GM11168 (cell line): ENCODE results near the gene DHX58.
"Not testable (repeated sequence)": the region's sequence is repeated elsewhere in the genome, so short reads cannot be mapped to it uniquely, and the experiment has no call there.

Experiments used
- in situ Hi-C: fragments of 300-500 bp; cut with MboI; formaldehyde crosslinking; loops from one replicate; pipeline ENCODE4 v1.12.0; 2022; ENCODE audit warnings: low sequenced_read_pairs; ENCODE audit not compliant: unreplicated experiment

The DHX58 gene

DNA sequence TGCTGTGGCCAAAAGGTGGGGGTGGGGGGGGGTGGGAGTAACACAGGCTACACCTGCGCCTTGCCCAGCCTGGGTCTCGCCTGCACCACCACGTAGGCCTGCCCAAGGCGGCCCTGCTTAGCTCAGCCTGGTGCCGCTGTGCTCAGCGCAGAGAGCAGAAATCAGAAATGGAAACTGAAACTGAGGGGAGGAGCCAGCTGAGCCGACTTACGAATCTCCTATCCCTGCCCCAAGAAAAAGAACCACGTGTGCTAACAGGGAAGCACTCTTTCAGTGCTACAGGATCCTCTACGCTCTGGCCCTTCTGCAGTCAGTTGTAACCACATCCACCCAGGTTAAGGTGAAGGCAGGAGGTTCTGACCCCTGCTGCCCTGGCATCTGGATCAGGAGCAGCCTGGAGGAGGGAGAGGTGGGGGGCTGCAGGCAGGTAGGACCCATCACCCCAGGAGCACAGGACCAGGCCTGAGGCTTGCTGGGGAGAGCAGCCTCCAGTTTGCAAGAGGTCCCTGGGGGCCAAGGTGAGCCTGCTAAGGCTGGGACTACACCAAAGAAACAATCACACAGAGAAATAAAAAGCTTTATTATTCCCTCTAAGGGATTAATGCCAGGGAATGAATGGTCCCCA lies at the start of gene DHX58:
DHX58 (minus strand) TSS at position 163 of the 625 bp plus-strand sequence. CDS start 822 bp downstream, outside the sequence.
- in situ Hi-C loops: loop anchor here (5.0 to 10.0 kb wide), 3 partner anchors 48 to 155 kb away; no protein-coding TSS in a partner anchor

DNA sequence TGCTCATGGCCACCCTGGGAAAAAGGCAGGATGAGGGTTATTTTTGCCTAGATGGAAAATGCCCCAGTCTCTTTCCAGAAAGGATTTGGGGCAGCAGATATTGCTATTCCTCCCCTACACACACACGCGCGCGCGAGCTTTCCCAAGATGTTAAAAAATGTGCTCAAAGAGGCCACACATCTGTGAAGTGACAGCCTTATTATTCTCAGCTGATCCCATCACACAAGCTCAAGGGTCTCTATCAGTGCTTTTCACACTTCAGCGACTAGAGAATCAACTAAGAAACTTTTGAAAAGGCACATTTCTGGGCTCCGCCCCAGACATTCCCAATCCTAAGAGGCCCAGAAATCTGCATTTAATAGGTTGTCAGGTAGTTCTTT lies 48.0 kb upstream of the DHX58 start:
- in situ Hi-C loops: no loop called here

DNA sequence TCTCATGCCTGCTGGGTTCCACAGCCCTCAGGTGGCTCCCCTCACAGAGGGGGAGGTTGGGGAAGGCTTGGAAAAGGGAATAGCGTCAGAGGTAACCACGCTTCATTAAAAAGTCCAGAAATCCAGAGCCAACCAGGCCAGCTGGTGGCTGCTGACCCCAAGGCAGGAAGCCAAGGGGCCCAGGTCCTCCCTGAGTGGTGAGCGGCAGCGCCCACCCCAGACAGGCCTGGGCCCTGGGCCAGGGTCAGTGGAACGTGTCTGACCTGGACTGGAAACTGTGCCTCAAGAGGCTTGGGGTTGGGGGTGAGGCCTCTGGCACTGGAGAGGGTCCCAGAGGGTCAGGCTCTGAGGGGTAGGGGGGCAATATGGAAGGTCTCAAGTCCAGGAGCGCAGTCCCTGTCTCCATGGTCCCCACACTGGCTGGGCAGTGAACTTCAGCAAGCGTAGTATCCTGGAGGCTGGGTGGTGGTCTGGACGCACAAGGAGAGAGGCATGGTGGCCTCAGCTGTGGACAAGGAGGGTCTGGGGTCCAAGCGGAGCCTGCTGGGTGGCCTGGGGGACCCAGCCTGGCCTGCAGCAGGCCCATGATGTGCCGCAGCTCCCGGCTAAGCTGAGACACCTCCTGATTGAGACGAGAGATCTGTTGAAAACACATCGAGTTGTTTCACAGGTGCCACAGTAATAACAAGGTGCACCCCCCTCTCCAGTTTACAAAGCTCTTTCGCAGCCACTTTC lies 47.4 kb upstream of the DHX58 start:
- in situ Hi-C loops: no loop called here

DNA sequence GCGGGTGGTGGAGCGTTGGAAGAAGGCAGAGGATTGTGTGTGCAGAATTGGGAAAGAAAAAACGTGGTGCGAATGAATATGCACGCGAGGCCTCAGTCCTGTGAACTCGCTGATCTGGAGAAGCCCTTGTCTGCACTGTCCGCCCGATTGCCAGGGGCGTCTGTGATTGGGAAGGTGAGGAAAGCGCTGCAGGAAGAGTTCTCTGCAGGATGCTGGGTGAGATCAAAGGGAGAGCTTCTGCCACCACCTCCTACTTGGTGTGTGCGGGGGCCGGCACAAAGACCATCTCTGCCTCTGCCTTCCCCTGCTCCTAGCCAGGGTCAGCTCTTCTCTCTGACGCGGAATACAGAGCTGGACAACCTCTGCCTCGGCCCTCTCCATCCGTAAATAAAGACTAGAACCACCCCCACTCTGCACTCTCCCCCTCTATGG lies 43.1 kb upstream of the DHX58 start:
- in situ Hi-C loops: no loop called here

DNA sequence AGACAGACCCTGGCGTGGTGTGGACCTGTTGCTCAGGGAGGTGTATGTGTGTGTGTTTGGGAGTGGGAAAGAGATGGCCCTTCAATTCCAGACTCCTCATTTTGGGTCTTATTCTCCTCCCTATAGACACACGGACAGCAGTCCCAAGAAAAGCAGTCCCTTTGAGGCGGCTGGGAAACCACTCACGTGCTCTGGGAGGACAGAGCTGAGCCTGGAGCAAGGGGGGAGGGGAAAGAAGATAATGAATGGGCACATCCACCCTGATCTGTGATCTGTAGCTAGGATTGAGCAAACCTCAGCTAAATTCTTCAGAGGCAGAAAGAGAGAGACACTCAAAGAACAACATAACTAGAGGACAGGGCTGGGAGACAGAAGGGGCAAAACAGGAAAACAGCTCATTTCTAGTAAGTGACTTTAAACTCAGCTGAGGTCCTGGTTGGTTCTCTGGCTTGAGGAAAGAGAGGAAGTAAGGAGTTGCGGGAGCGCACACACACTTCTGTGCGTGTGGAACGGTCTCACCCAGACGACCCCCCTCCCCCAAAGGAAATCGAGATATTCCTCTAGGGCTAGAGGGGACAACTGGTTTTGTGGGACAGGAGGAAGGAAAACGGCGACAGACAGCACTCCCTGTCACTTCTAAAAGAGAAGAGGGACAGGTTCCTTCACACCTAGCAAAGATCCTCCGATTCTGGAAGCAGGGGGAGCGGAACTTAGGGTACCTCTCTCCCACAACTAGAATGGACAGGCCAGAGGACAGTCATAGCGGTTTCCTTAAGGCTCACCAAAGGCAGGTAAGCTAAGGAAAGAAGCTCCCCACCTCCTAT lies 41.6 kb upstream of the DHX58 start:
- in situ Hi-C loops: no loop called here

DNA sequence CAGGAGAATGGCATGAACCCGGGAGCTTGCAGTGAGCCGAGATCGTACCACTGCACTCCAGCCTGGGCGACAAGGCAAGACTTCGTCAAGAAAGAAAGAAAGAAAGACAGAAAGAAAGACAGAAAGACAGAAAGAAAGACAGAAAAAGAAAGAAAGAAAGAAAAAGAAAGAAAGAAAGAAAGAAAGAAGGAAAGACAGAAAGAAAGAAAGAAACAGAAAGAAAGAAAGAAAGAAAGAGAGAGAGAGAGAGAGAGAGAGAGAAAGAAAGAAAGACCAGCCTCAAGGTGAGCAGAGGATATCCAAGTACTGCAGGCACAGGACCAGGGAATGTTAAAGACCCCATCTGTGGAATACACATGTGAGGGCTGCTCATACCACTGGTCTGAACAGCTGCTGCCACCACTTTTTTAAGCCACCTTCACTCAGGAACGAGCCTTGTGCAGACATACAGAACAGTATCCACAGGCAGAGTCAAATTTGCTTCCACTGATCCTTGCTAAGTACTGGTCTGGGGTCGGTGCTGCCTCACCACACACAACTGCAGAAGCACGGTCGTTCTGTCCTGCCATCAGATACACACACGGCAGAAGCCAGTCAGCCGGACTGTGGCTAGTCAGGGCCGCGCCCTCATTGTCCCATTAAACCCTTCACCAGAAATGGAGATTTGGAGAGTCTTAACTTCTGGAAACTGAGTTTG lies 34.5 kb upstream of the DHX58 start:
- in situ Hi-C loops: no loop called here

DNA sequence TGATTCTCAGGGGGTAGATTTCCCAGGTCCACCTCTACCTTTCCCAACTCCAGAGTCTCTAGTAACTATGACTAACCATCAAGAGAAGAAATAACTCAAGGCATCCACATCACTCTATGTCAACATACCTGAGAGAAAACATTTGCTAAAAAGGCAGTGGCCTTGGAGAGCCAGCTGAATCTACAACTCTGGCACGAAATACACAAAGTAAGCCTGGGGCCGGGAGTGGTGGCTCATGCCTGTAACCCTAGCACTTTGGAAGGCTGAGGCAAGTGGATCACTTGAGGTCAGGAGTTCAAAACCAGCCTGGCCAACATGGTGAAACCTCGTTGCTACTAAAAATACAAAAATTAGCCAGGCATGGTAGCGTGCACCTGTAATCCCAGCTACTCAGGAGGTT lies 30.6 kb upstream of the DHX58 start:
- in situ Hi-C loops: not testable (repeated sequence)

DNA sequence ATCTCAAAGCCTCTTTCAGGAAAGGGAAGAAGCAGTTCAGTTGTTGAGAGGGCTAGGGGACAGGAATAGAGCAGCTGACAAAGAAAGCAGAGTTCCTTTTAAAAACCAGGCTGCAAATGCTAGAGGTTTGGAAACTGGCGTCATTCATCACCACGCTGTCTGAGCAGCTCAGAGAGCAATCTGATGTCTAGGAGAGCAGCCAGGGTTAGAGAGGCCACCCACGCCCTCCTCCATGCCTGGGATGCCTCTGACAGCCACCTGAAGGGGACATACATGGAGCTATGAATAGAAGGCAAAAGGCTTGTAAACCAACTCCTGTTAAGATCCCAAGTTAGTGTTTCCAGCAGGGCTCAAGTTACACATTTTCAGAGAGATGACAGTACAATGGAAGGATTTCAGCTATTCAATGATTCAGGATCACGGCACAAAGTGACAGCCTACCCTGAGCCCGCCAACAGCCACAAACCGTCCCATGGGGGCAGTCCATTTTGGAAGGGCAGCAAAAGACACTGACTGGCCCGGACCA lies 29.9 kb upstream of the DHX58 start:
- in situ Hi-C loops: no loop called here

DNA sequence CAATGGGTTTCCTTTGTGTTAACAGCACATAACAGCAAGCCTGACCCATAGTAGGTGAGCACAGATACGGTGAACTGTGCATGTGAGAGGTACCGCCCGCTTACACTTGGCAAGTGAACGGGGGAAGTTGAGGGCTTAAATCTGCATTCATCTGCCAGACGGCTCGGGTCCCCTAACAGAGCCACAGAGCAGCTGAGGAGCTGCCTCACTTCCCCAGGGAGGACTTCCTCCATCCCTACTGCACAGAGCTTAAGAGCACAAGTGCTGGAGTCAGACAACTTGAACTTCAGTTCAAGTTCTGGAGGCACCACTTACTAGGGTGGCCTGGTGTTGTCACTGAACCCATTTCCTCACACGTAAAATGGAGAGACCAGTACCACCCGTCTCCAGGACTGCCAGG lies 28.9 kb upstream of the DHX58 start:
- in situ Hi-C loops: no loop called here

DNA sequence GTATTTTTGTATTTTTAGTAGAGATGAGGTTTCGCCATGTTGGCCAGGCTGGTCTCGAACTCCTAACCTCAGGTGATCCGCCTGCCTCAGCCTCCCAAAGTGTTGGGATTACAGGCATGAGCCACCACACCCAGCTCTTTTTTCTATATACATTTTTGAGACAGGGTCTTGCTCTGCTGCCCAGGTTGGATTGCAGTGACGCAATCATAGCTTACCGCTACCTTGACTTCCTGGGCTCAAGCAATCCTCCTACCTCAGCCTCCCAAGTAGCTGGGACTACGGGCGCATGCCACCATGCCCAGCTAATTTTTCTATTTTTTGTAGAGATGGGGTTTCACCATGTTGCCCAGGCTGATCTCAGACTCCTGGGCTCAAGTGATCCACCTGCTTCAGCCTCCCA lies 28.2 kb upstream of the DHX58 start:
- in situ Hi-C loops: not testable (repeated sequence)

DNA sequence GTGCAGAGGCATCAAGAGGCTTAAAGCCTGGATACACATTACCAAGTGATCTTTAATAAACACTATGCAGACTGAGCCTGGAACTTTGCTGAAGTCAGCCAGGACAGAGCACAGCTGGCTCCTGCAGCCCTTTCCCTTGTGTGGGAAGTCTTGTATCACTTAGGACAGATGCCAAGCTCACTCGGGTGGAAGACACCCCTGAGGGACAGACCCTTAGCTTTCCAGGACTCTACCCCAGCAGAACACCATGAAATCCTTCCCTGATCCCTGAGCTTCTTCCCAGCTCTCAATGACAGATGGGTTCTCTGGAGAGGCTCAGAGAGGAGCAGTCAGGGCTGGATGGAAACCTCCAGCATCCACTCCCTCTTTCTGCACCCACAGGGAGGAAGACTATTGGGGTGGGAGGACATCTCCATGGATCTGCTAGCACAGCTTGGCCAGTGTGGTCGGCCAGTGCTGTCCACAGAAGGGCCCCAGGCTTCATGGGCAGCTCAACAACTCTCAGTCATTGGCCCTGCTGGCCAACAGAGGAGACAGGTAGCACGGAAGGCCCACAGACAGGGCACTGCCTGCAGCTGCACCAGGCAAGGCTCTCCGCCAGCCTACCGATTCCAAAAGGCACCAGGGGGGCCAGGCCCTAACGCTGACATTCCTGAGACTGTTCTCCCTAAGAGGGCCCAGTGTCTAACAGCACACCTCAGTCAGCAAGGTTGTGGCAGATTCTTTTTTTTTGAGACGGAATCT lies 26.4 kb upstream of the DHX58 start:
- in situ Hi-C loops: no loop called here

DNA sequence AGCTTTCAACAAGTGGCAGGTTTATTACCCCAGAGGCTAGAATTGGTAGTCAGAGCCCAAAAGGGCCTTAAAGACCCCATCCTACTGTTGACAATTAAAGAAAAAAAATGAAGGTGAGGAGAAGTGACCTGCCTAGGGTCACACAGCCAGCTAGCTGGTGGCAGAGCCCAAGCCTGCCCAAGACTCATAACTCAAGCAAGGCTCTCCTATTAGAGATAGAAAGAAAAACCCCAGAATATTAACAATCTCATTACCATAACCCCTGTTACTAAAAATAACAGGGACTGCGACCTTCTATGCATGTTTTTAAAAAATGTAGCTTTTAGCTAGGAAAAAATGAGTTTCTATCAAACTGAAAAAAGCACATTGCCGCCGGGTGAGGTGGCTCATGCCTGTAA lies 24.1 kb upstream of the DHX58 start:
- in situ Hi-C loops: no loop called here

DNA sequence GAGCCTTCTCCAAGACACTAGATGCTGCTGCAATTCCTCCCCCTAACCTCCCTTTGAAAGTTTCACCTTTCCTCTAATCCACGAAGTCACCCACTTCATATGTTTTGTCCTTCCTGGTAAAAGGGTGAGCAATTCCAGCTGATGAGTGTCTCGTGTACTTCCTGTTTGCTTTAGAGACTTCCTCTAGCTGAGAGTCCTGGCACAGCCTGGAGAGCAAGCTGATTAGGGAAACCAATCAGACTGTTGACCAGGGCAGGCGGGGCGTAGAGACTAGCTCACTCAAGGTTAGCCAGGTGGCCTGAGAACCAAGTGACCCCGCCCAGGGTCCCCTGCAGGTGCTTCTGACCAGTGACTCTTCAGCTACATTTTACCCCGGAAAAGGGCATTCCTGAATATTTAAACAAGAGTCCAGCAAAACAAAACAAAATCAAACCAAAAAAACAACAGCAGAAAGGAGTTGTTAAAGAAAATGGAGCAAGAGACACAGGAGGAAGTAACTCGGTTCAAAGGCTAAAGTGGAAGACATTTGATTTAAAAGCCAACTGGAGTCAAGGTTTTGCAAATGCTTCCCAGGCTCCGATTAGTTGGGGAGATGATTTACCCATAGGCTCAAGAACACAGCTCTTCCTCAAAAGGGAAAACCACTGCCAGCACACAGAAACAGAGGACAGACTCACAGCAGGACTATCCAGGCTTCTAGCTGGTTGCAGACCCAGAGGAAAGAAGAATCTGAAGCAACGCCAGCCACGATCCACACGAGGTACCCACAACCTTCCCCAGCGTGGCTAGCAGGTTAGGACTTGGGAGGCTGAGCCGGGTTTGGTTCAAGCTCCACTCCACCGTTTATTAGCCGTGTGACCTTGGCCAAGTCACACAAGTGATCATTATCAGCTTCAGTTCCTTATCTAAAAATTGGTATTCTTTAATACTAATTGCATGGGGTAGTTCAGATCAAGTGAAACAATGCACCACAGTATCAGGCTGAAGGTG lies 23.4 kb upstream of the DHX58 start:
- in situ Hi-C loops: no loop called here

DNA sequence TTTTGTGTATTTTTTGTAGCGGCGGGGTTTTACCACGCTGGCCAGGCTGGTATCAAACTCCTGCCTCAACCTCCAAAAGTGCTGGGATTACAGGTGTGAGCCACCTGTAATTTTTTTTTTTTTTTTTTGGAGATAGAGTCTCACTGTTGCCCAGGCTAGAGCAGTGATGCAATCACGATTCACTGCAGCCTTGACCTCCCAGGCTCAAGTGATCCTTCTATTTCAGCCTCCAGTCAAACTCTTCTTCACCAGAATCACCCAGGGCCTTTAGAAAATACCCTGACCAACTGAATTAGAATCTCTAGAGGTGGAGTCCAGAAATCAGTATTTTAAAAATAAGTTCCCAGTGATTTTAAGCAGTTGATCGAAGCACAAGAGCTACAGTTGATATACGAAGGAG lies 22.6 kb upstream of the DHX58 start:
- in situ Hi-C loops: no loop called here

DNA sequence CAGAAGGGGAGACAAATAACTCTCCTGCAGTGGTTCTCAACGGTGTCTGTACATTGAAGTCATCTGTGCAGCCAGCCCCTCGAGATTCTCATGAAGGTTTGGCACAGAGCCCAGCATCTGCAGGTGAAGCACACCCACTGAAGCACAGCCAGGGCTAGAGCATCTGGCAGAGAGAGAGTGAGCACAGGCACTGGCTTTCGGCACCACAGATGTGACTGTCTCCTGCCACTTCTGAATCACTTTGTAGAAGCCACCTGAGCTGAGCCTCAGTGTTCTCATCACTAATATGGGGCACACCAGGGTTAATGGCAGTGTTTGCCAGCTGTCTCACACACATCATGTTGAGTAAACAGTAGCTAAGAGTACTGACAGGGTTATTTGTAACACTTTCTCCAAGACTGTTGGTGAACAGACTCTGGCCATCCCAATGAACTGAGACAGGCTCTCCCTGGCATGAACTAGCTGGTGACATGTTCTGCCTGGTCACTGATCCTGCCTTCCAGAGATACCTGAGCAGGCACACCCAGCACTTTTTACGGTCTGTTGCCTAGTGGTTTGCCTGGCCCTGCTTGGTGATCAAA lies 21.0 kb upstream of the DHX58 start:
- in situ Hi-C loops: no loop called here

DNA sequence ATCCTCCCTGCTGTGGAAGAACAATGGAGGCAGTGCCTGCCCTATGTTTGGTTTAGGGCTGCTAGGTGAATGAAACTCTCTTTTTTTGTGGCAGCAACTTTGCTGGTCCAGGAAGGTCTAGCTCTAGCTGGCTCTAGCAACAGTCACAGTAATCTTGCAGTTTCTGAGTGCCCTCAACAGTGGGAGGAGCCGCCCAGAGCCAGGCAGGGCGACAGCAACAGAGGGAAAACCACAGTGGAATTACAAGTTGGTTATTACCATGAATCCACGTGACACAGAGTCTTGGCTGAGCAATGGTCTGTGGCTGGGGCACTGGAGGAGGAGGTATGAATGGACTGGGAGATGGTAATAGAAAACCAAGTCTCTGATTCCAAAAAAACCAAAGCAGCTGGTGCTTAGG lies 20.4 kb upstream of the DHX58 start:
- in situ Hi-C loops: no loop called here

DNA sequence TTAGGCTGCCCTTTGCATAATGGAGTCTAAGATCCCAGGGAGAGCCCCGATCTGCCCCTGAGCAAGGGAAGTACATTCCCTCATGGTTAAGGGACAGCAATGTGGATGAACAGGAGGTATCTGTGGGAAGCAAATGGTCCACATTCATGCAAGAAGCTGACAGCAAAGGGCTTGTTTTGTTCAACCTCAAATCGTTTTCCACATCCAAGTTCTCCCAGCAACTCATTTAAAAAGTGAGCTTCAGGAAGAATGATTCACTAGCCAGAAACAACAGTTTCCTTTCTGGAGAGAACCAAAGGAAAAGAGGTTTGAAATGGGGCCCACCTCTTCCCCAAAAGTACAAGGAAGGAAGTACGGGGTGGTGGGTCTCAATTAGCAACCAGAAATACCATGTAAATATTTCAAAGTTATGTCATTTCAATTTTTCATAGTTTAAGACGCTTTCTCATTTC lies 19.5 kb upstream of the DHX58 start:
- in situ Hi-C loops: no loop called here

DNA sequence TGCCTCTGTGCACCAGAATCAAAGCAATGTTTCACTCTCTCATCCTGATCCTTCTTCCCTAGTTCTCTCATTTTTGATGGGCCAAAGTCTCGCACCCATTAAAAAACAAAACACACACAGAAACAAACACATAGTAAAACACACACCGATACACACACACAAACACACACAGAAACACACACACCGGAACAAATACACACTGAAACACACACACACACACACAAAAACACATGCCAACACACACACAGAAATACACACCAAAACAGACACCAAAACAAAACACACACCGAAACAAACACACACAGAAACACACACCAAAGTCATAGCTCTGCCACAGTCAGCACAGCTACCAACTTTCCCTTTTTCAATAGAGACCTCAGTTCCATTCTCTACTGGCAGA lies 18.7 kb upstream of the DHX58 start:
- in situ Hi-C loops: no loop called here
